BJ (cell line): ENCODE data around the gene ANGPTL2. TPM values are rescaled to one million over a fixed set of nuclear protein-coding genes. Genes with fewer than 3 reads are reported as not detected.
"Not testable (repeated sequence)": the region's sequence is repeated elsewhere in the genome, so short reads cannot be mapped to it uniquely, and the experiment has no call there.

Experiments used
- CTCF ChIA-PET: fragments of 350-600 bp; formaldehyde crosslinking; extraction: SDS; loops from one replicate; lab custom pipeline; 2021; ENCODE audit warnings: antibody characterized with exemption, inconsistent platforms; lab: Yijun Ruan, JAX
- POLR2A ChIA-PET: fragments of 300-600 bp; sonication (Branson Sonifier 250); formaldehyde crosslinking; extraction: SDS; loops from one replicate; lab custom pipeline; 2021; ENCODE audit warnings: antibody characterized with exemption; lab: Charles Lee
- DNase-seq: peaks from one replicate; pipeline ENCODE4 v3.0.0-alpha.2; 2011; ENCODE audit warnings: low read depth
- H3K27me3 ChIP-seq: 2 replicates; pipeline ENCODE4 v1.6.0; 2011; ENCODE audit warnings: low read length; ENCODE audit not compliant: control insufficient read depth, insufficient read depth
- H3K36me3 ChIP-seq: 2 replicates; pipeline ENCODE4 v1.5.1; 2011; ENCODE audit warnings: low read length; ENCODE audit not compliant: control insufficient read depth, insufficient read depth
- H3K4me3 ChIP-seq: 2 replicates; pipeline ENCODE4 v1.5.1; 2011; ENCODE audit warnings: low read depth, mild to moderate bottlenecking, control low read depth, low read length
- polyA plus RNA-seq: library from polyadenylated mRNA; depleted of rRNA; stranded (reverse); fragments of >200 nt; gene quantifications from 2 replicates; pipeline ENCODE4 v1.2.3, GENCODE V29; 2011
- TF ChIP-seq, protein P1 (sequence below): IDR thresholded peaks from 2 replicates; pipeline ENCODE4 v1.5.1; 2011; ENCODE audit warnings: low read depth, mild to moderate bottlenecking, control low read depth, inconsistent platforms, low read length, moderate library complexity; ENCODE audit not compliant: insufficient read depth

ANGPTL2 gene
- polyA plus RNA-seq, 1 experiment, result 47.0 TPM

DNA sequence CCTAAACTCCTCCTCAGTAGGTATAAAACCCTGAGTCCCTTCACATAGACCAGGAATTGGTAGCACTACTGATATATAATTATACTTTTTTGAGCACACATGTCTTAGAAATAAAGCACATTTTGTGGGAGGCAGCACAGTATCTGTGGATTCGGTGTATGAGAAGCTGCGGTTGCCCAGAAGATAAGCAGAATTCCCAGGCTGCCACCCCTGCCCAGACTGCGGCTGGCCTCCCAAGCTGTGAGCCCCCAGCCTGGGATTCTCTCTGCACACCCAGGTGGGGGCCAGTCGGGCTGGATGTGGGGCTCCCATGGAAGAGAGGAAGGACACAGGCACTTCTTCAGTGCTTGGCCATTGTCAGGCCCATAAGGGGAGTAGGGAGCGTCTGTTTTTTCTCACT lies 25.6 kb upstream of the ANGPTL2 start:
- ChIA-PET CTCF (no interaction called here), POLR2A (no interaction called here)
- H3K4me3 ChIP-seq, result no peak overlapping the region
- H3K27me3 ChIP-seq, result peaks cover 5% of the 10 kb centered on the region
- no peaks in the 10 kb centered on the region for H3K36me3 ChIP-seq
- no peak for DNase-seq
- TF ChIP-seq, protein P1, sequence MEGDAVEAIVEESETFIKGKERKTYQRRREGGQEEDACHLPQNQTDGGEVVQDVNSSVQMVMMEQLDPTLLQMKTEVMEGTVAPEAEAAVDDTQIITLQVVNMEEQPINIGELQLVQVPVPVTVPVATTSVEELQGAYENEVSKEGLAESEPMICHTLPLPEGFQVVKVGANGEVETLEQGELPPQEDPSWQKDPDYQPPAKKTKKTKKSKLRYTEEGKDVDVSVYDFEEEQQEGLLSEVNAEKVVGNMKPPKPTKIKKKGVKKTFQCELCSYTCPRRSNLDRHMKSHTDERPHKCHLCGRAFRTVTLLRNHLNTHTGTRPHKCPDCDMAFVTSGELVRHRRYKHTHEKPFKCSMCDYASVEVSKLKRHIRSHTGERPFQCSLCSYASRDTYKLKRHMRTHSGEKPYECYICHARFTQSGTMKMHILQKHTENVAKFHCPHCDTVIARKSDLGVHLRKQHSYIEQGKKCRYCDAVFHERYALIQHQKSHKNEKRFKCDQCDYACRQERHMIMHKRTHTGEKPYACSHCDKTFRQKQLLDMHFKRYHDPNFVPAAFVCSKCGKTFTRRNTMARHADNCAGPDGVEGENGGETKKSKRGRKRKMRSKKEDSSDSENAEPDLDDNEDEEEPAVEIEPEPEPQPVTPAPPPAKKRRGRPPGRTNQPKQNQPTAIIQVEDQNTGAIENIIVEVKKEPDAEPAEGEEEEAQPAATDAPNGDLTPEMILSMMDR, result no peak

DNA sequence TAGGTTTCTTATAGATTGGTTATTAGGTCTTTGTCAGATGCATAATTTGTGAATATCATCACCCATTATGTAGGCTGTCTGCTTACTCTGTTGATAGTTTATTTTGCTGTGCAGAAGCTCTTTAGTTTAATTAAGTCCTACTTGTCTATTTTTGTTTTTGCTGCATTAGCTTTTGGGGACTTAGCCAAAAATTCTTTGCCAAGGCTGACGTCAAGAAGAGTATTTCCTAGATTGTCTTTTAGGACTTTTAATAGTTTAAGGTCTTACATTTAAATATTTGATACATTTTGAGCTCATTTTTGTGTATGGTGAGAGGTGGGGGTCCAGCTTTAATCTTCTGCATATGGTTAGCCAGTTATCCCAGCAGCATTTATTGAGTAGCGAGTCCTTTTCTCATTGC lies 24.8 kb upstream of the ANGPTL2 start:
- Histone ChIP-seq H3K27me3 (peaks cover 5% of the 10 kb centered on the region), H3K4me3 (no peak overlapping the region), H3K36me3 (no peaks in the 10 kb centered on the region)
- TF ChIP-seq, protein P1, result no peak
- CTCF ChIA-PET, result interaction anchor here (0.7 to 0.8 kb wide), 2 partner anchors 15 to 58 kb away, joined by 3 to 5 read pairs; no protein-coding TSS in a partner anchor
- POLR2A ChIA-PET, result no interaction called here
- no peak for DNase-seq

DNA sequence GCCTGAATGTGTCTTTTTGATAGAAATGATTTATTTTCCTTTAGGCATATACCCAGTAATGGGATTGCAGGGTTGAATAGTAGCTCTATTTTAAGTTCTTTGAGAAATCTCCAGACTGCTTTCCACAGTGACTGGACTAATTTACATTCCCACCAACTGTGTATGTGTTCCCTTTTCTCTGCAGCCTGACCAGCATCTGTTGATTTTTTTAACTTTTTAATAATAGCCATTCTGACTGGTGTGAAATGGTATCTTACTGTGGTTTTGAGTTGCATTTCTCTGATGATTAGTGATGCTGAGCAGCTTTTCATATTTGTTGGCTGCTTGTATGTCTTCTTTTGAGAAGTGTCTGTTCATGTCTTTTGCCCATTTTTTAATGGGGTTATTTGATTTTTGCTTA lies 24.4 kb upstream of the ANGPTL2 start:
- POLR2A ChIA-PET, DNase-seq, H3K27me3 ChIP-seq, H3K36me3 ChIP-seq, H3K4me3 ChIP-seq: not testable (repeated sequence)
- CTCF ChIA-PET, result interaction anchor here (0.8 kb wide), 1 partner anchor 15 kb away, joined by 3 read pairs; no protein-coding TSS in a partner anchor

DNA sequence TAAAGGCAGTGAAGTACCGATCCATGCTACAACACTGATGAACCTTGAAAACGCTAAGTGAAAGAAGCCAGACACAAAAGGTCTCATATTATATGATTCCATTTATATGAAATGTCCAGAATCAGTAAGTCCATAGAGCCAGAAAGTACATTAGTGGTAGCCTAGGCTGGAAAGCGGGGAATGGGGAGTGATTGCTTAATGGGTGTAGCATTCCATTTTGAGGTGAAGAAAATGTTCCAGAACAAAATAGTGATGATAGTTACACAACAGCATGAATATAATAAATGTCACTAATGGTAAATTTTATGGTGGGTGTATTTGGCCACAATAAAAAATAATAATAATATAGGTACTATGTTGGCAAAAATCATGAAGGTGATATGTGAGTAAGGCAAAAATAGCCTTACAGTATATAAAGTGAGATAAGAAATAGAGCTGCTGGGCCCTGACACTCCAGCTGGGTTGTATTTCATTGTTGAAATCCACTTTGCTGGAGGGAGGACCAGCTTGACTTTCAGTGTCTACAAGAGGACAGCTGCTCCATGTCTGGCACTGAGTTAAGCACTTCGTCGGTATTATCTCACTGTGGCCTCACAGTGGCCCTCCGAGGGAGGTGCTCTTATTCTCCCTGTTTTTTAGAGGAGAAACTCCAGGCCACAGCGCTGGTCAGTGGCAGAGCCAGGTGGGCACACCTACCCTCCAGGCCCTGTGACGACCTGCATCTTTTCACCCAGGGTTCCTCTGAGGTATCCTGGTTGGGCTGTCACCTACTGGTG lies 22.4 kb upstream of the ANGPTL2 start:
- TF ChIP-seq, protein P1, result no peak
- Histone ChIP-seq H3K27me3 (peaks cover 5% of the 10 kb centered on the region), H3K4me3 (no peak overlapping the region), H3K36me3 (no peaks in the 10 kb centered on the region)
- CTCF ChIA-PET, result interaction anchor here (0.6 to 1.0 kb wide), 2 partner anchors 115 to 204 kb away, joined by 3 read pairs; no protein-coding TSS in a partner anchor
- DNase-seq, result no peak
- POLR2A ChIA-PET, result interaction anchor here (0.6 kb wide), 1 partner anchor 11 kb away, joined by 3 read pairs; no protein-coding TSS in a partner anchor

DNA sequence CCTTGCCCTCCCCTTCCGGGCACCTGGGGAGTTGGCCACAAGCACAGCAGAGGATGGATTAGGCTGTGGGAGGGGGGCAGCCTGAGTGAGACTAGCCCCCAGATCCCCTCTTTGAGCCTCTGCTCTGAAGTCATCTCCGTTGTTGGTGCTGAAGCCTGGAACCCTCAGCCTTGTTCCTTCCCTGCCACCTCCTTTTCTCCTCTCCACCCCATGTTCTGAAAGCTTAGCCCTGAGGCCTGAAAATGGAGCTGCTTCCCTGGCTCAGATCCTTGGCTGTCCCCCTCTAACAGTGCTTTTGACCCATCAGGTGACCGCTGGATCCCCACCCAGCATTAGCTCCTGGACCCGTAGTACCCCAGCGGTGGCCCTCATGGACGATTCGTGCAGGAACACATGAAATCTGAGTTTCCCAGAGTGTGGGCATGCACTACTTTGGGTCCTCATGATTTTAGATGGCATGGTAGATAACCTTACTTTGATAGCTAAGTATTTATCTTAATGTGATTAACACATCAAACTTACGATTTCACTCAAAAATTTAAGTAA lies 21.6 kb upstream of the ANGPTL2 start:
- Histone ChIP-seq H3K36me3 (no peaks in the 10 kb centered on the region), H3K4me3 (no peak overlapping the region), H3K27me3 (peaks cover 5% of the 10 kb centered on the region)
- DNase-seq, result no peak
- CTCF ChIA-PET, result interaction anchor here (1.3 kb wide), 1 partner anchor 8 kb away, joined by 3 read pairs; no protein-coding TSS in a partner anchor
- POLR2A ChIA-PET, result no interaction called here
- TF ChIP-seq, protein P1, result no peak
